Measurements from ENCODE around the gene CDS2.

The CDS2 gene

DNA sequence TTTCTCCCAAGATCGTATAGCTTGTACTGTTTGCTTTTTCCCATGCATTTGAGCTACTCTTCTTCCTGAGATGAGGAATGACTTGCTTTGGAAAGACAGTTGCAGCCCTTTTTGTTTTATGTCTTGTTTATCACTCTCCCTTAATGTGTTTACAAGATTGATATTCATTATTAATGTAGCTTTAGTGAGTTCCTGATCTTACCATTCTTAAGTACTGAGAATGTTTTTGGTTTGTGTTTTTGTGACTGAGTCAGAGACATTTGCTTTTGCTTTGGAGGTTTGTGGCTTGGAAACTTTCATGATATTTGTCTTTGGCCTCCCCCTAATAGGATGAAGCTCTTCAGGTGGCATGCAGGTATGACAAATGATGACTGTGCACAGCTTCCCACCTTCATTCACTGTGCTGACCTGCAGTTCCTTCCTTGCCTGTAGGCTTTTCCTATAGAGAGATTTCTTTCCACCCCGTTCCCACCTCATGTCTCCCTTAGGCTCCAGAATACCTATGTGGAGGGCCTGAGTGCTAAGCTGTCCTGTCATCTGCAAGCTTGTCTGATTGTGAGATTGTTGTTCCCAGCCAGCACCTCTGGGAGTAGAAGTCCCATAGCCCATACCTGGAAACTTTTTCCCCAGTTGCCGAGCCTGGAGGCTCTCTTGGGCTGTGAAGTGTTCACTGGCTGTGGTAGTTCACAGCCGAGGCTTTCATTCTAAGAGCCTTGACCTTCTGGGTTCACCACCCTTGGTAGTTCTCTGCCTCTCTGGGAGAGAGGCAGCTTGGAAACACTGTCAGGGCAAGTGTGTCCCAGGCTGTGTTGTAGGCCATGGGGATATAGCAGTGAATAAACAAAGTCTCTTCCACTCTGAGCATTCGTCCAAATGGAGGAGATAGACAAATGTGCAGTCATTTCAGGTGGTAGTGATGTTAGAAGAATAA lies 27.1 kb downstream of the CDS2 start:
- no peak for DNase-seq (ENCODE audit: low read depth in 2 of 2)

- DNase-seq (ENCODE audit: low read depth in 2 of 2), result no peak
Measured at GRCh38 chr20:5154543-5154925, 27.7 kb downstream of the CDS2 start.

DNA sequence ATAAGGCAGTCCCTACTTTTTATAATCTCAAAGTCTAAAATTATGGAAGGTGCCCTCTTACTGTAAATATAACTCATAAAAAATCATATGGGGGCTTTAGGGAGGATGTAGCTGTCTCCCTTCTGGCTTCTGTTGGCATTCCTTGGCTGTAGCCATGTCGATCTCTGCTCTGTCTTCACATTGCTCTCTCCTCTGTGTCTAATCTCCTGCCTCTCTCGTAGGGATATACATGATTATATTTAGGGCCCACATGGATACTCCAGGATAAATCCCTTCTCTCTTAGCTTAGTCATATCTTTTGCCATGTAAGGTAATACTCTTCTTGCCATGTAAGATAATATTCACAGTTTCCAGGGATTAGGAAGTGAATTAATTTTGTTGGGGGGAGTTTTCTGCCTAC lies 28.6 kb downstream of the CDS2 start:
- DNase-seq (ENCODE audit: low read depth in 2 of 2), result no peak

- DNase-seq (ENCODE audit: low read depth in 2 of 2), result no peak
Measured at GRCh38 chr20:5156675-5157448, 30.1 kb downstream of the CDS2 start.

- DNase-seq (ENCODE audit: low read depth in 2 of 2), result no peak
Measured at GRCh38 chr20:5159928-5160327, 33.1 kb downstream of the CDS2 start.

- DNase-seq (ENCODE audit: low read depth in 2 of 2), result no peak
Measured at GRCh38 chr20:5160882-5161281, 34.1 kb downstream of the CDS2 start.

DNA sequence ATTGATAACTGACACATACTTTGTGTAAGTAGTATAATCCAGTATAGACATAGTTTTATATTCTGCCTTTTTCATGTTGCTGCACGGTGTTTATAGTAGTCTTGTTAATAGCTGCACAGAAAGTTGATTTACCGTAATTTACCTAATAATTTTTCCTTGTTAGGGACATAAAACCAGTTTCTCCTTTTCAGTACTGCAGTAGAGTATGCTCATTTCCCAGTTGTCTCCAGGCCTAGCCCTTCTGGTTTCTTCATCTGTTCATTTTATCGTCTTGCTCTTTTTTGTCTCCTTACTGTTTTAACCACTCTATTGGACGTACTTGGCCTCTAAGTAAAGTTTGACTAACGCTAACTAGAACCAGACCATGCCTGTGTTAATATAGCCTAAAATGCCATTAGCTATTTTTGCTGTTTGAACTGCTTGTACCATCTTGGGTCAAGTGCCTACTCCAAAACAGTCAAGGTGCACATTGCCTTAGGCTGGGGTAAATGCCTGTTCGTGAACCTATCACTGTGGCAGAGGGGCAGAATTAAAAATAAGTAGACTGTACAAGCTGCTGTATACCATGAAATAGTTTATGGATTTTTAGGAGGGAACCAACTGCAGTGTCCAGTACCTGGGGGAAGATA lies 34.8 kb downstream of the CDS2 start:
- no peak for DNase-seq (ENCODE audit: low read depth in 2 of 2)

DNA sequence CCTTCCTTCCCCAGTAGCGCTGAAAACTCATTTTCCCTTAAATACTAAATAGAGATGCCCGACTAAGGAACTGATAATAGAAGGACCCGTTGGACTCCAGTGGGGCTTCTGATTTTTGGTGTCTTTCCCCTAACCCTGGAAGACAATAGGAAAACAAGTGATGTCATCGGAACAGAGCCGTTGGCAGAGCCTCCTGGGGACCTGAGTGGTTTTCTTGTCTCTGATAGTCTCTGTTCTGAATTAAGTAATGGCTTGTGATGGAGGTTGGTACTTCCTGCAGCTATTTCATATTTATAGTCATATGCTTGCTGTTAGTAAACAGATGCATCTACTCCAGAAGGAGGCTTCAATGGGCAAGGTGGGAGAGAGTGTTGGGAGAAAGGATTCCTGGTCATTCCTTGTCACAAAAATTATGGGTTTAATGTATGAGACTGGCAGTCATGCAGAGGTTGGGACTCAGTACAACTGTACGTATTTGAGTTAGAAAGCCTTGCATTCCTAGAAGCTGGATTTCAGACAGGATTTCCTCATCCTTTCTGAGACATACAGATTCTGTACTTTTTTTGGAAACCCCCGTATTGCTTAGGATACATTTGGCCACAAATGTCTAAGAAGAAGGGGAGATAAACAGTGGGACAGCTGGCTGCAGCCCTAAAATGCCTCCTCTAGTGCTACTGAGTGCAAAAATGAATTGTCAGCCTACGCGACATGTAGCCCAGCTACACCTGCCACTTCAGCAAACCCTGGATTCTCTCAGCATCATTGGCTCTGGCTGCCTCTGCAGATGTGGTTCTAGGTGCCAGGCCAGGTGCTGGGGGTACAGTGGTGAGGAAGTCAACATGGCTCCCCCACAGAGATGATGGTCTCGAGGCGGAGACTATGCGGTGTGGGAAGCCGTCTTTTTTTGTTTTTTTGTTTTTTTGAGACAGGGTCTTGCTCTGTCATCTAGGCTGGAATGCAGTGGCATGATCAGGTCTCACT lies 38.1 kb downstream of the CDS2 start:
- no peak for DNase-seq (ENCODE audit: low read depth in 2 of 2)

DNA sequence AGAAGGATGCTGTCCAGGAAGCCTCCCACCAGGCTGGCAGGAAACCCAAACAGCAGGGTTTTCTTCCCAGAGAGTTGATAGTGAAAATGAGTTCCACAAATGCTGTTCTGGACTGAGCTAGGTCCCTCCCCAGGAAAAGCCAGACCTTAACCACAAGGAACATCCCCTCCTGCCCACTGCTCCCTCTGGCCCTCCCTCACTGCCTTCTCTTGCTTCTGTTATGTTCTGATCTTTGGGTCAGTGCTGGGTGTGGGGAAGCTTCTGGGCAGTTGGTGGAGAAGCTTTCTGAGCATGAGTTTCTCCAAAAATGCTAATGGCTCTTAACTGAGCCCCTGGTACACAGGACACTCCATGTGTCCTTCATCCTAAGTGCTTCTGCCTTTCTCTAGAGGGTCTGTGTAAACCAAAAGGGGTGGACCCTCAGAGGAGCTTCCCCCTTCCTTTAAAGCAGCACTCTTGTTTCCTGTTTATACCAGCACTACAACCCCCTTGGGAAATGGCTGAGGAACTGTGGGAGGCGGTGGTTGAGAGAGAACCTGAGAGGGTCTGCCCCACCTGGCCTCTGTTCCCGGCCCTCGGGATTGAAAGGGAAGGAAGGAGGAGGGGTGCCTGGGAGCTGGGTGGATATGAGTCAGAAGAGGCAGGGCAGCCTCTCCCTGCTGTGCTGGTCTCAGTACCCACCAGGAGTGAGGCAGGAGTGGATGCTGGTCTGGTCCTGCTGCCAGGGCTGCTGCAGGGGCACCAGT lies 42.0 kb downstream of the CDS2 start:
- DNase-seq (ENCODE audit: low read depth in 2 of 2), result no peak

- no peak for DNase-seq (ENCODE audit: low read depth in 2 of 2)
Measured at GRCh38 chr20:5170341-5170740, 43.5 kb downstream of the CDS2 start.

GRCh38 chr20:5171064-5171789 lies 44.4 kb downstream of the CDS2 start:
- no peak for DNase-seq (ENCODE audit: low read depth in 2 of 2)

GRCh38 chr20:5171790-5172164 lies 45.0 kb downstream of the CDS2 start:
- DNase-seq (ENCODE audit: low read depth in 2 of 2), result no peak

DNA sequence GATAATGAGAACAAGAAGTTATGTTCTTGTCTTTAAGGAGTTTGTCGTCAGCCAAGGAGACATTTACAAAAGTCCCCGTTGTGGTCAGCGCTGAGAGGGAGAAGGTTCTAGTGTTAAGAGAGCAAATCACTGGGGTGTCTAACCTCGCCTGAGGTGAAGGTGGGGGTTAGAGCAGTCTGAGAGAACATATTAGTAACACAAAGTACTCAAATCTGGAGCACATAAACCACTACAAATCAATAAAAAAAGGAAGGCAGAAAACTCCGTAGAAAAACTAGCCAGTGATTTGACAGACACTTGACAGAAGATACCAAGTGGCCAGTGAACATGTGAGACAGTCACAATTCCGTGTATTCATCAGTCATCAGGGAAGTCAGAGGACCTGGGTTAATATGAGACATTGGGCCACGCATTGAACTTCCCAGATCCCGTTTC lies 45.4 kb downstream of the CDS2 start:
- no peak for DNase-seq (ENCODE audit: low read depth in 2 of 2)

DNA sequence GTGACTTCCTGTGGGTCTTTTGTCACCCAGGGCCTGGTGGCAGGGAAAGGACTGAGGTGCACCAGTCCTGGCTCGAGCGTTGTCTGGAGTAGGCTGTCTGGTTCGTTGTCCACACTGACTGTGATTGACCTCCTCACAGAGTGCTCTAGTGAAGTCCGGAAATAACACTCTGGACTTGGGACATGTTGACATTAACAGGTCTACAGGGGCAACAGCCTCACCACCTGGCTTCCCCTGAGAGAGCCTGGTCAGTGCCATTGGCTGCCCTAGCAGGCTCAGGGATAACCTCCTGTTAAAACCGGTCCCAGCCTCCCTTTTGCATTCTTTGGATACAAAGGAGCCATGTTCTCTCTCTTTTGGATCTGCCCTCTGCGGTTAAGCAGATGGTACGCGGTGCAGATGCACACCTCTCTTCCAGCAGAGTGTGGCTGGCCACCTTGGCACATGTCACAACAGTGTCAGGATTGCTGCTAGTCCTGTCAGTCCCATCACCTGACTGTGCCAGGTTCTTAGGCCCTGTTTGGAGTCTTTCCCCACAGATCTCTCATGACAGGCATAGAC lies 46.2 kb downstream of the CDS2 start:
- DNase-seq (ENCODE audit: low read depth in 2 of 2), result no peak

GRCh38 chr20:5173751-5174150 lies 46.9 kb downstream of the CDS2 start:
- DNase-seq (ENCODE audit: low read depth in 2 of 2), result no peak

DNA sequence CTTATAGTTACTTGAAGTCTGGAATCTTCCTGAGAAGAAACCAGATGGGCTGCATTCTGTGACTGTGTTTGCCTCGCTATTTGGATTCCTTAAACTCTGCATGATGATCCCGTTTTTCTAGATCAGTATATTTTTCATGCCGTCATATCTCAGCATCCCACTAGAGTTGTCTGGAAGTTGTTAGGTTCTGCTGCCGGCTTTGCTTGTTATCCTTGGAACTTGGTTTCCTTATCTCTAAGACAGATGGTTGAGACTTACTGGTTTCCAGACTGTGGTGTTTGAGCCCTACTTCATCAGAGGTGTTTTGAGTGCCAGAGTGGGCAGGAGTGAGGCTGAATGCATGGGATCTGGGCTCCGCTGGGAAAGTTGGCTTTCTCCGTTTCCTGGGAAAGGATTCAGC lies 50.3 kb downstream of the CDS2 start:
- no peak for DNase-seq (ENCODE audit: low read depth in 2 of 2)

- no peak for DNase-seq (ENCODE audit: low read depth in 2 of 2)
Measured at GRCh38 chr20:5178046-5178445, 51.2 kb downstream of the CDS2 start.

DNA sequence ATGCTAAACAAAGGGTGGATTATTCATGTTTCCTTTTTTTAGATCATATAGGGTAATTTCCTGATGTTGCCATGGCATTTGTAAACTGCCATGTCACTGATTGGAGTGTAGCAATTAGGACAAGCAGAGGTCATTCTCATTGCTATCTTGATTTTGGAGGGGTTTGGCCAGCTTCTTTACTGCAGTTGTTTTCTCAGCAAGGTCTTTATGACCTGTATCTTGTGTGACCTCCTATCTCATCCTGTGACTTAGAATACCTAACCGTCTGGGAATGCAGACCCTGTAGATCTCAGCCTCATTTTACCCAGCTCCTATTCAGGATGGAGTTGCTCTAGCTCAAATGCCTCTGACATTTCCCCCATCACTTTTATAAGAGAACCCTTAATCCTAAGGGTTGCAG lies 53.6 kb downstream of the CDS2 start:
- DNase-seq (ENCODE audit: low read depth in 2 of 2), result no peak

DNA sequence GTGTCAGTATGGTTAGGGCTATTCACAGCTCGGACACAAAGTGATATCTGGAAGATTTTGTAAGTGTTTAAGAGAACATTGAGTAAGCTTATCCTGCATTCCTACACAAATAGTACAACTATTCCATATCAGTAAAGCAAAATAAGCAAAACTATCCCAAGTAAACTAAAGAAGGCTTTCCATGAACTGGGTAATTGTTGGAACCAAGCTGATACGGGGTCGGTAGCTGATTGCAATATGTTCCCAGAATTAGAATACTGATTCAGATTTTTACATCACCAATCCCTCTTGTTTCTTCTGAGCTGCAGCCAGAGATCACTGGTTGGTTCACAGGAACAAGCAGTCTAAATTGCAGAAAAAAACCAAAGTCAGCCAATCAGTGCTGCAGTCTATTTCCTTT lies 54.1 kb downstream of the CDS2 start:
- no peak for DNase-seq (ENCODE audit: low read depth in 2 of 2)

DNA sequence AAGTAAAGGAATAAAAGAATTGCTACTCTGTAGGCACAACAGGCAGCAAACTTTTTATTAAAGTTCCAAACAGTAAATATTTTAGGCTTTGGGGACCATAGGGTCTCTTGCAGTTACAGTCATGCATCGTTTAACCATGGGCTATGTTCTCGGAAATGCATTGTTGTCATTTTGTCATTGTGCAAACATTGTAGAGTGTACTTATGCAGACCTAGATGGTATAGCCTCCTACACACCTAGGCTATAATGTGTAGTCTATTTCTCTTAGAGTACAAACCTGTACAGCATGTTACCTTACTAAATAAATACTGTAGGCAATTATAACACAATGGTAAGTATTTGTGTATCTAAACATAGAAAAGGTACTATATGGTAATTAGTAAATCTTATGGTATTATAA lies 54.7 kb downstream of the CDS2 start:
- no peak for DNase-seq (ENCODE audit: low read depth in 2 of 2)
